Osteocyte (in vitro differentiated cells): ENCODE measurements around the gene PROP1. TPM values are rescaled to one million over a fixed set of nuclear protein-coding genes. Genes with fewer than 3 reads are reported as not detected.

Experiments
- DNase-seq: peaks from one replicate; pipeline ENCODE4 v3.0.0; 2021; ENCODE audit warnings: mixed read lengths; ENCODE audit not compliant: unreplicated experiment; ENCODE audit errors: extremely low spot score
- H3K27ac Mint-ChIP-seq: one replicate; pipeline ENCODE4 v1.8.0; 2021; ENCODE audit warnings: mild to moderate bottlenecking, mixed read lengths; ENCODE audit not compliant: unreplicated experiment
- H3K27me3 Mint-ChIP-seq: one replicate; pipeline ENCODE4 v1.8.0; 2021; ENCODE audit warnings: mixed read lengths; ENCODE audit not compliant: unreplicated experiment
- H3K36me3 Mint-ChIP-seq: one replicate; pipeline ENCODE4 v1.8.0; 2021; ENCODE audit warnings: mixed read lengths; ENCODE audit not compliant: unreplicated experiment
- H3K4me1 Mint-ChIP-seq: one replicate; pipeline ENCODE4 v1.8.0; 2021; ENCODE audit warnings: mixed read lengths; ENCODE audit not compliant: unreplicated experiment
- H3K4me3 Mint-ChIP-seq: one replicate; pipeline ENCODE4 v1.8.0; 2021; ENCODE audit warnings: mild to moderate bottlenecking, moderate library complexity, mixed read lengths; ENCODE audit not compliant: unreplicated experiment
- H3K9me3 Mint-ChIP-seq: one replicate; pipeline ENCODE4 v1.8.0; 2021; ENCODE audit warnings: mixed read lengths; ENCODE audit not compliant: unreplicated experiment
- total RNA-seq: library from RNA; stranded (reverse); gene quantifications from 2 replicates; pipeline ENCODE4 v1.2.1, GENCODE V29; 2021
- TF ChIP-seq, protein P1 (sequence below): fragments of 200-600 bp; sonication (generic); IDR thresholded peaks from 2 replicates; pipeline ENCODE4 v1.5.0; 2021; ENCODE audit warnings: antibody characterized with exemption, mild to moderate bottlenecking, moderate library complexity

Gene PROP1
- total RNA-seq, 1 donor from 2014 or later = not detected

DNA sequence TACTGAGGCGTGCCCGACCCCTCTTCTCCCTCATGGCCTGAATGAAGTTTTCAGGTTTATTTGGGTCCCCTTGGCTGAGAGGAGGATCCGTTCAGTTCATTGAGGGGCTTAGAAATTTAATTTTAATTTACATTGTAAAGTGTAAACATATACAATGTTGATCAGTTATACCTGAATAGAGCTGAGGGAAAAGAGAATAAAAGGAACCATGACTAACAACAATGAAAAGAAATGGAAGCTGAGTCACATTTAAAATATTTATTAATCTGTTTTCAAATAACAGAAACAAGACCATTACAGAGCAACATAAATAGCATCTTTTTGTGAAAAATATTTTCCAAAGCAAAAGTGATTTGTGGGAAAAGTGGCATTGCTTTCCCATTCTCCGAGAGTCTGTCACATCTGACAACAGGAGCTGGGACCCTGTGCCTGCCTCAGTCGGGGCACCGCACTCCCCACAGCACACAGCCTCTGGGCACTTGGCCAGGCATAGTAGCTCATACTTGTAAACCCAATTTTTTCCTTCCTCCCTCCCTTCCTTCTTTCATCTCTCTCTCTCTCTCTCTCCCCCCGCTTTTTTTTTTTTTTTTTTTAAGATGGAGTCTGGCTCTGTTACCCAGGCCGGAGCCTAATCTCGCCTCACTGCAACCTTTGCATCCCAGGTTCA lies 28.7 kb downstream of the PROP1 start:
- Mint-ChIP-seq H3K27me3 (peaks cover 3% of the 10 kb centered on the region), H3K9me3 (no peaks in the 10 kb centered on the region), H3K27ac (no peak overlapping the region), H3K4me1 (no peaks in the 10 kb centered on the region), H3K36me3 (no peaks in the 10 kb centered on the region), H3K4me3 (no peak overlapping the region)
- TF ChIP-seq, protein P1, sequence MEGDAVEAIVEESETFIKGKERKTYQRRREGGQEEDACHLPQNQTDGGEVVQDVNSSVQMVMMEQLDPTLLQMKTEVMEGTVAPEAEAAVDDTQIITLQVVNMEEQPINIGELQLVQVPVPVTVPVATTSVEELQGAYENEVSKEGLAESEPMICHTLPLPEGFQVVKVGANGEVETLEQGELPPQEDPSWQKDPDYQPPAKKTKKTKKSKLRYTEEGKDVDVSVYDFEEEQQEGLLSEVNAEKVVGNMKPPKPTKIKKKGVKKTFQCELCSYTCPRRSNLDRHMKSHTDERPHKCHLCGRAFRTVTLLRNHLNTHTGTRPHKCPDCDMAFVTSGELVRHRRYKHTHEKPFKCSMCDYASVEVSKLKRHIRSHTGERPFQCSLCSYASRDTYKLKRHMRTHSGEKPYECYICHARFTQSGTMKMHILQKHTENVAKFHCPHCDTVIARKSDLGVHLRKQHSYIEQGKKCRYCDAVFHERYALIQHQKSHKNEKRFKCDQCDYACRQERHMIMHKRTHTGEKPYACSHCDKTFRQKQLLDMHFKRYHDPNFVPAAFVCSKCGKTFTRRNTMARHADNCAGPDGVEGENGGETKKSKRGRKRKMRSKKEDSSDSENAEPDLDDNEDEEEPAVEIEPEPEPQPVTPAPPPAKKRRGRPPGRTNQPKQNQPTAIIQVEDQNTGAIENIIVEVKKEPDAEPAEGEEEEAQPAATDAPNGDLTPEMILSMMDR = no peak
- DNase-seq = peak; percentile 40

DNA sequence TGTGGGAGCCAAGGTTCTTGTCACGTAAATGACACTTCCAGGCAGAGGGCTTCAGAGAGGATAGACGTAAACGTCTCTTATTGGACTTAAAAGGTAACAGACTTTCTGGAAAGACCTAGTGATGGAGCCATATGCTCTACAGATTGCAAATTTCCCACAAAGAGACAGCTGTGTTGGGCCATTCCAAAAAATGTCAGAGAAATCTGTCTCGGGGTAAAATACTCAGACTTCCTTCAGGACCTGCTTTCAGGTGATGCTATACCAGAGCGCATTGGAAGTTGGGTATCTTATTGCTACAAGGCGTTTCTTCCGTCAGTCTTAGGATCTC lies 29.2 kb downstream of the PROP1 start:
- Mint-ChIP-seq H3K27ac (no peak overlapping the region), H3K36me3 (no peaks in the 10 kb centered on the region), H3K27me3 (no peaks in the 10 kb centered on the region), H3K9me3 (no peaks in the 10 kb centered on the region), H3K4me3 (no peak overlapping the region), H3K4me1 (no peaks in the 10 kb centered on the region)
- TF ChIP-seq, protein P1 = no peak
- DNase-seq = no peak

DNA sequence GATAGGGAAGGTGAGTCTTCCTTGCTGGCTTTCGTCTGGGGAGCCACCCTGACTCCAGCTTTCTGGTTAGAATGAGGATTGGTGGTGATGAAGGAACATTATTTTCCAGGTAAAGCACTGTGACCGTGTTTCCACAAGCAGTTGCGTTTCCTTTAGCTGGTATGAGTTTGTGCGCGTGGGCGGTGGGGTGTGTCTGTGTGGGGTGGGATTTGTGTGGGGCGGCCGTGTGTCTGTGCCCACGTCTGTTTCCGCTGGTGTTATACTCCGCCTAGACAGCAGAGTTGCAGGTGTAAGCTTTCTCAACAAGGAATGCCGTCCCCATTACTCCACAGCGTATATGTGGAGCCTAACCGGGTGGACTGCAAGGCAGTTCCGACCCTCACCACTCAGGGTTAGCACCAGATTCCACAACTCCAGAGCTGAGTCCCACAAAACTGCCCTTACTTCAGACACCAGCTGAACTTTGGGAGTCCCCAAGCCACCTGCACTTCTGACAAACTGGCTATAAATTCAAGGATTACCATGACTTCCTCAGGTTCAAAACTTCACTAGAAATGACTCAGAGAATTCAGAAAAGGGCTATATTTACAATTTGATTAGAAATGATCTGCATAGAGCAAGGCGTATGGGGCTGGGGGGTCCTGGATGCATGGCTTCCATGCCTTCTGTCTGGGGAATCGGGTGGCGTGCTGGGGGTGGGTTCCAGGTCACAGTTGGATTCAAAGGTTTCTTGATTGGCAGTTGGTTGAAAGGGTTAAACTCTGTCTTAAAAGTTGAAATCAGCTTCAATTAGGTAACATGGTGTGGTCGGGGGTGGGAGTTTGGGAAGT lies 29.8 kb downstream of the PROP1 start:
- Mint-ChIP-seq H3K27me3 (no peaks in the 10 kb centered on the region), H3K4me1 (no peaks in the 10 kb centered on the region), H3K36me3 (no peaks in the 10 kb centered on the region), H3K4me3 (no peak overlapping the region), H3K9me3 (no peaks in the 10 kb centered on the region), H3K27ac (no peak overlapping the region)
- TF ChIP-seq, protein P1 = no peak
- DNase-seq = peak; percentile 68

DNA sequence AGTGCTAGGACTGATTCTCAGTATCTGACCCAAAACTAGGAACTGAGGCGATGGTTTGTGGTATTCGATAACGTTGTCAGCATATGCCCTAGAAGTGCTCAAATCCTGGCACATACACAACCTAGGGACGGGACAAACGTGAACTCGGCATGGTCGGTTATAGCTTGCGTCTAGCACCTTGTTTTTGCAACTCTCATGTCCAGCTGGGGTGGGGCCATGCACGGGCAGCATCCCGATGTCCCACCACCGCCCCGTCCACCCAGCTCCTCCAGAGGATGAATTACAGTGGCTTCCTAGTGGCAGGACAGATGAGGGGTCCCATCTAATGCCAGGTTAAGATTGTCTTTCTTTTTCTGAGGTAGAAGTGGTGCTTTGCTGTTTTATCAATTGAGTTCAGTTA lies 31.6 kb downstream of the PROP1 start:
- H3K4me1 Mint-ChIP-seq = no peaks in the 10 kb centered on the region
- peaks cover 9% of the 10 kb centered on the region for H3K9me3 Mint-ChIP-seq
- no peak overlapping the region for H3K4me3 Mint-ChIP-seq
- no peaks in the 10 kb centered on the region for H3K27me3 Mint-ChIP-seq
- H3K36me3 Mint-ChIP-seq = no peaks in the 10 kb centered on the region
- TF ChIP-seq, protein P1 = no peak
- DNase-seq = peak; percentile 66
- no peak overlapping the region for H3K27ac Mint-ChIP-seq

DNA sequence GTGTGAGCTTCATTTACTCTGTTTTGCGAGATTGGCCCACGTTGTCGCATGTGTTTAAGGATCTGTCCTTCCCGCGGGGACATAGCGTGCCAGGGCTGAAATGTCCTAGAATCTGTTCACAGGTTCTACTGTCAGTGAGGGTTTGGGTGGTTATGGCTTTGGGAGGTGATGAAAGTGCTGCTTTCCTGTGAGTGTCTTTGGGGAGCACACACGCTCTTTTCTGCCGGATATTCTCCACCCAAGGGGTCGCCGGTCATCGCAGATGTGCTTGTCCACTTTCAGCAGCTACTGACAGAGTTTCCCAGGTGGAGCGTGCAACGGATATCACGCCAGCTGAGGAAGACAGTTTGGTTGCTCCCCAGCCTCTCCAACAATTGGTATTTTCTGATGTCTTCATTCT lies 32.1 kb downstream of the PROP1 start:
- H3K36me3 Mint-ChIP-seq = no peaks in the 10 kb centered on the region
- H3K9me3 Mint-ChIP-seq = peaks cover 9% of the 10 kb centered on the region
- H3K27me3 Mint-ChIP-seq = no peaks in the 10 kb centered on the region
- no peaks in the 10 kb centered on the region for H3K4me1 Mint-ChIP-seq
- no peak overlapping the region for H3K4me3 Mint-ChIP-seq
- DNase-seq = peak; percentile 56
- TF ChIP-seq, protein P1 = no peak
- no peak overlapping the region for H3K27ac Mint-ChIP-seq
